ENCODE data around the gene KDELR3.

The KDELR3 gene

DNA sequence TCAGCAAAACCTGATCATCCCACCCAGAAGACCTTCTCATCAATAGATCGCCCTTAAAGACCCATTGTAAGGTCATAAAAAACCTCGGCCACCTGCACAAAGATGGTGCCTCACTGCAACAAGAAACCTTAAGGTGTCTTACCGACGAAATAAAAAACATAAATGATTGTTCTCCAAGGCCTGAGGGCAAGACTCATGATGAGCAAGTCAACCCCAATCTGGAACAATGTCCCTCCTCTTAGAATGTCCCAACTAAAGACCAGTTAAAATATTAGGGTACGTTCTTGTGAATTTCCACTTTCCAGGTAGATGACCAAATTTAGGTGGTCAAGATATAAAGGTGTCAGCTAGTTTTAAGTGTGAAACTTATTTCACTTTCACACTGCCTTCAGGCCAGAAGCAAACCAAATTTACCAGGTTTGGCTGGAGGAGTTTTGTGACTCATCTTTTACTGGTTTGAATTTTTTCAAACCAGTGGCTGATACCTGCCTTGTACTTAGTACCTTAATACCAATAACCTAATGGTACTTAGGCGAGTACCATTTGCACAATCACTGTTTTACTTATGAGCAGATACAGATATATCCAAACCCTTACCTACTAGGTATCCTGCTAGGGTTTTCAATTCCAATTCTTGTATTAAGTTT is 14.9 kb downstream of the KDELR3 start:
- H3K36me3 ChIP-seq (replicated peaks in 1 of 2; ENCODE audit: control insufficient read depth in 2 of 2, insufficient read depth in 2 of 2, low read length in 2 of 2), result peaks cover 37 to 84% of the 10 kb centered on the region in 2 donors

DNA sequence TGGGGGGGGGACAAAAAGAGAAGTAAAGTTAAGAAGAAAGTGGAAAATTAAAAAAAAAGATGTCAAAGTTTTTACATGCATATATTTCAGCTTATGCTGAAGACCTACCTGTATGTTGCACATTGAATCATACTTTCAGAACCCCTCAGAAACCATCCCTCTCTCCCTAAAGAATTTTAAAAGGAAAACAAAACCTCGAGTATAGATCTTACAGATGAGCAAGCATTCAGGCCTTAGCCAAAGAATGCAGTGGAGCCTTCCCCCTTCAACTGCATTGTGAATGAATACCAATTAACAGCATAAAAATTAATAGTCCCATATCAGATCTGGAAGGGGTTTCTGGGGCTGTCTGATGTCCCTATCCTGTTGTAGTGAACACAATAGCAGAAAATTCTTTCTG is 16.3 kb downstream of the KDELR3 start:
- no peak overlapping the region for H2BK12ac ChIP-seq (ENCODE audit: low read length)

More for the DNA sequence above, 14.9 kb downstream of the KDELR3 start:
- Histone ChIP-seq H4K91ac (ENCODE audit: low read depth, low read length, poor library complexity) (no peak overlapping the region), H3K9ac (ENCODE audit: low read depth, low read length, poor library complexity) (no peak overlapping the region), H2AK5ac (ENCODE audit: low read depth, low read length) (no peak overlapping the region), H2BK15ac (ENCODE audit: low read length) (no peak overlapping the region), H4K8ac (ENCODE audit: low read depth, low read length) (no peak overlapping the region), H3K27ac (replicated peaks; ENCODE audit: low read length) (no peak overlapping the region), H3K4me2 (ENCODE audit: insufficient read depth, low read length, poor library complexity, severe bottlenecking) (no peak overlapping the region), H3K23ac (ENCODE audit: low read depth, low read length, poor library complexity) (no peak overlapping the region), H3K27me3 (ENCODE audit: control insufficient read depth in 3 of 3, insufficient read depth in 3 of 3, low read depth in 1 of 3, low read length in 3 of 3) (no peaks in the 10 kb centered on the region), H3K79me1 (ENCODE audit: low read depth, low read length) (no peaks in the 10 kb centered on the region), H3K9me3 (replicated peaks in 1 of 2; ENCODE audit: control insufficient read depth in 2 of 2, insufficient read depth in 1 of 2, low read depth in 1 of 2, low read length in 2 of 2) (no peaks in the 10 kb centered on the region), H2BK120ac (ENCODE audit: low read depth, low read length) (no peak overlapping the region), H3K14ac (ENCODE audit: low read length) (no peak overlapping the region), H3K18ac (ENCODE audit: low read length) (no peak overlapping the region), H3K4ac (ENCODE audit: low read length) (no peak overlapping the region), H2AFZ (ENCODE audit: low read length) (no peak overlapping the region), H3K4me1 (ENCODE audit: control insufficient read depth in 2 of 2, insufficient read depth in 1 of 2, low read depth in 1 of 2, low read length in 2 of 2) (no peaks in the 10 kb centered on the region), H2BK5ac (ENCODE audit: low read length) (no peak overlapping the region), H3K4me3 (ENCODE audit: low read length in 2 of 2) (no peak overlapping the region), H2BK12ac (ENCODE audit: low read length) (no peak overlapping the region)
- DNase-seq (ENCODE audit: low spot score), result no peak
- no CpG with 5 or more reads among the region's 6 CpGs for WGBS, 2 donors (ENCODE audit: extremely low coverage in 2 of 2, insufficient read length in 2 of 2, insufficient replicate concordance in 1 of 2)

DNA sequence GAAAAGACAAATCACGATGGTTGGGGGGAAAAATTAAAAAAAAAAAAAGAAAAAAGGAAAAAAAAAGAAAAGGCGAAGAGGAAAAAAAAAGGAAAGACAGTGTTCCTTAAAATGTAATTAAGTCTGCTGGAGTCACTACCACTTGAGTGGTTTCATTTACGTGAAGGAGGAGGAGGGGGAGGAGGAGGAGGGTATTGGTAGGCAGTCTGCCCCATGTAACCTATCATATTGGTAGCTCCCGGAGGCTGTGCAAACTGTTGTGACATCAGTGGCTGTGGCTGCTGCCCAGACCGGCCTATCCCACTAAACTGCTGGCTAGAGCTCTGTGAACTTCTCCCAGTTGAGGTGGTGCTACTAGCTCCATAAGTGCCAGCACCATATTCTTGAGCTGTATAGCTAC is 17.9 kb downstream of the KDELR3 start:
- Histone ChIP-seq H3K9me3 (replicated peaks in 1 of 2; ENCODE audit: control insufficient read depth in 2 of 2, insufficient read depth in 1 of 2, low read depth in 1 of 2, low read length in 2 of 2) (no peaks in the 10 kb centered on the region), H2BK12ac (ENCODE audit: low read length) (no peak overlapping the region), H3K27ac (replicated peaks; ENCODE audit: low read length) (no peak overlapping the region), H3K4me3 (ENCODE audit: low read length in 2 of 2) (no peak overlapping the region), H3K27me3 (ENCODE audit: control insufficient read depth in 3 of 3, insufficient read depth in 3 of 3, low read depth in 1 of 3, low read length in 3 of 3) (no peaks in the 10 kb centered on the region), H3K4me2 (ENCODE audit: insufficient read depth, low read length, poor library complexity, severe bottlenecking) (no peak overlapping the region), H3K14ac (ENCODE audit: low read length) (no peak overlapping the region), H4K8ac (ENCODE audit: low read depth, low read length) (no peak overlapping the region), H2AK5ac (ENCODE audit: low read depth, low read length) (no peak overlapping the region), H2BK5ac (ENCODE audit: low read length) (no peak overlapping the region), H3K4ac (ENCODE audit: low read length) (no peak overlapping the region), H3K79me1 (ENCODE audit: low read depth, low read length) (peaks cover 3% of the 10 kb centered on the region), H2BK120ac (ENCODE audit: low read depth, low read length) (no peak overlapping the region), H3K23ac (ENCODE audit: low read depth, low read length, poor library complexity) (no peak overlapping the region), H4K91ac (ENCODE audit: low read depth, low read length, poor library complexity) (no peak overlapping the region), H3K18ac (ENCODE audit: low read length) (no peak overlapping the region), H3K4me1 (ENCODE audit: control insufficient read depth in 2 of 2, insufficient read depth in 1 of 2, low read depth in 1 of 2, low read length in 2 of 2) (no peaks in the 10 kb centered on the region), H3K36me3 (replicated peaks in 1 of 2; ENCODE audit: control insufficient read depth in 2 of 2, insufficient read depth in 2 of 2, low read length in 2 of 2) (peaks cover 58 to 99% of the 10 kb centered on the region in 2 donors), H2BK15ac (ENCODE audit: low read length) (no peak overlapping the region), H3K9ac (ENCODE audit: low read depth, low read length, poor library complexity) (no peak overlapping the region), H2AFZ (ENCODE audit: low read length) (no peak overlapping the region)
- WGBS, 2 donors (ENCODE audit: extremely low coverage in 2 of 2, insufficient read length in 2 of 2, insufficient replicate concordance in 1 of 2), result no CpG with 5 or more reads among the region's 5 CpGs
- no peak for DNase-seq (ENCODE audit: low spot score)

More for the DNA sequence above, 16.3 kb downstream of the KDELR3 start:
- no peak for DNase-seq (ENCODE audit: low spot score)
- H3K4ac ChIP-seq (ENCODE audit: low read length), result no peak overlapping the region
- no peak overlapping the region for H2BK120ac ChIP-seq (ENCODE audit: low read depth, low read length)
- peaks cover 46 to 95% of the 10 kb centered on the region in 2 donors for H3K36me3 ChIP-seq (replicated peaks in 1 of 2; ENCODE audit: control insufficient read depth in 2 of 2, insufficient read depth in 2 of 2, low read length in 2 of 2)
- no peak overlapping the region for H3K4me2 ChIP-seq (ENCODE audit: insufficient read depth, low read length, poor library complexity, severe bottlenecking)
- H3K27ac ChIP-seq (replicated peaks; ENCODE audit: low read length), result no peak overlapping the region
- H4K8ac ChIP-seq (ENCODE audit: low read depth, low read length), result no peak overlapping the region
- no peak overlapping the region for H4K91ac ChIP-seq (ENCODE audit: low read depth, low read length, poor library complexity)
- no peak overlapping the region for H3K4me3 ChIP-seq (ENCODE audit: low read length in 2 of 2)
- H2AK5ac ChIP-seq (ENCODE audit: low read depth, low read length), result no peak overlapping the region
- H3K23ac ChIP-seq (ENCODE audit: low read depth, low read length, poor library complexity), result no peak overlapping the region
- no peak overlapping the region for H2BK5ac ChIP-seq (ENCODE audit: low read length)
- H3K18ac ChIP-seq (ENCODE audit: low read length), result no peak overlapping the region
- no peak overlapping the region for H3K14ac ChIP-seq (ENCODE audit: low read length)
- H3K79me1 ChIP-seq (ENCODE audit: low read depth, low read length), result no peaks in the 10 kb centered on the region
- no peak overlapping the region for H2AFZ ChIP-seq (ENCODE audit: low read length)
- WGBS, 2 donors (ENCODE audit: extremely low coverage in 2 of 2, insufficient read length in 2 of 2, insufficient replicate concordance in 1 of 2), result no CpG with 5 or more reads among the region's 1 CpG
- no peaks in the 10 kb centered on the region for H3K27me3 ChIP-seq (ENCODE audit: control insufficient read depth in 3 of 3, insufficient read depth in 3 of 3, low read depth in 1 of 3, low read length in 3 of 3)
- no peak overlapping the region for H3K9ac ChIP-seq (ENCODE audit: low read depth, low read length, poor library complexity)
- no peak overlapping the region for H2BK15ac ChIP-seq (ENCODE audit: low read length)
- H3K9me3 ChIP-seq (replicated peaks in 1 of 2; ENCODE audit: control insufficient read depth in 2 of 2, insufficient read depth in 1 of 2, low read depth in 1 of 2, low read length in 2 of 2), result no peaks in the 10 kb centered on the region
- H3K4me1 ChIP-seq (ENCODE audit: control insufficient read depth in 2 of 2, insufficient read depth in 1 of 2, low read depth in 1 of 2, low read length in 2 of 2), result no peaks in the 10 kb centered on the region

DNA sequence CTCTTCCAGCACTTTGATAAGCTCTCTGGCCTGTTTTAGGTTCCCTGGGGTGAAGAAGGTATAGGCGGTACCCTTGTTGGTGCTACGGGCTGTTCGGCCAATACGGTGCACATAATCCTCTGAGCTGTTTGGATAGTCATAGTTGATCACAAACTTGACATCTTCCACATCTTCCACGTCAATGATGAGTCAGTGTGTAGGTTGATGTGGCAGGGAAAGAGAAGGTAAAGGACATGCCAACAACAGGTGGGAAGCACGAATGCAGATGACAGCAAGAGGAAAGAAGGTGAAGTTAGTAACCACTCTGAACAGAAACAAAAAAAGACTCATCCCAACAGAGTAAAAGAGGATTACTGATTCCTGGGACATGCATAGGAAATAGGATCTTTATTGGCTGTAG is 20.1 kb downstream of the KDELR3 start:
- Histone ChIP-seq H2AK5ac (ENCODE audit: low read depth, low read length) (no peak overlapping the region), H3K18ac (ENCODE audit: low read length) (no peak overlapping the region), H2BK5ac (ENCODE audit: low read length) (no peak overlapping the region), H2BK15ac (ENCODE audit: low read length) (no peak overlapping the region), H4K91ac (ENCODE audit: low read depth, low read length, poor library complexity) (no peak overlapping the region), H3K23ac (ENCODE audit: low read depth, low read length, poor library complexity) (no peak overlapping the region), H2BK120ac (ENCODE audit: low read depth, low read length) (no peak overlapping the region), H2BK12ac (ENCODE audit: low read length) (no peak overlapping the region), H3K9ac (ENCODE audit: low read depth, low read length, poor library complexity) (no peak overlapping the region), H3K27ac (replicated peaks; ENCODE audit: low read length) (no peak overlapping the region), H3K14ac (ENCODE audit: low read length) (no peak overlapping the region), H3K4me3 (ENCODE audit: low read length in 2 of 2) (no peak overlapping the region), H2AFZ (ENCODE audit: low read length) (no peak overlapping the region), H3K27me3 (ENCODE audit: control insufficient read depth in 3 of 3, insufficient read depth in 3 of 3, low read depth in 1 of 3, low read length in 3 of 3) (no peaks in the 10 kb centered on the region), H3K9me3 (replicated peaks in 1 of 2; ENCODE audit: control insufficient read depth in 2 of 2, insufficient read depth in 1 of 2, low read depth in 1 of 2, low read length in 2 of 2) (no peaks in the 10 kb centered on the region), H3K4ac (ENCODE audit: low read length) (no peak overlapping the region), H3K79me1 (ENCODE audit: low read depth, low read length) (peaks cover 3% of the 10 kb centered on the region), H3K4me2 (ENCODE audit: insufficient read depth, low read length, poor library complexity, severe bottlenecking) (no peak overlapping the region), H4K8ac (ENCODE audit: low read depth, low read length) (no peak overlapping the region), H3K4me1 (ENCODE audit: control insufficient read depth in 2 of 2, insufficient read depth in 1 of 2, low read depth in 1 of 2, low read length in 2 of 2) (no peaks in the 10 kb centered on the region), H3K36me3 (replicated peaks in 1 of 2; ENCODE audit: control insufficient read depth in 2 of 2, insufficient read depth in 2 of 2, low read length in 2 of 2) (peaks cover 55 to 99% of the 10 kb centered on the region in 2 donors)
- DNase-seq (ENCODE audit: low spot score), result no peak
- WGBS, 2 donors (ENCODE audit: extremely low coverage in 2 of 2, insufficient read length in 2 of 2, insufficient replicate concordance in 1 of 2), result no CpG with 5 or more reads among the region's 6 CpGs
